GM12892 (cell line): ENCODE measurements around the gene FOXO3.

Experiments used
- POLR2A ChIP-seq: IDR thresholded peaks from 2 replicates; pipeline ENCODE4 v1.6.1; 2011; ENCODE audit warnings: low read depth, low read length, control low read depth
- POLR2AphosphoS5 ChIP-seq: IDR thresholded peaks from 2 replicates; pipeline ENCODE4 v1.6.1; 2011; ENCODE audit warnings: low read depth, low read length, control low read depth

GRCh38 chr6:108676555-108676954 is 115.8 kb downstream of the FOXO3 start:
- TF ChIP-seq POLR2A = no peak
- TF ChIP-seq POLR2AphosphoS5 = no peak
